GM23338 (cell line): ENCODE data around the gene CD2AP.

Source experiments
- CREB1 ChIP-seq: fragments of 250-450 bp; sonication (Bioruptor Pico); IDR thresholded peaks from 2 replicates; pipeline ENCODE4 v1.5.0; 2020; ENCODE audit warnings: low read depth, mild to moderate bottlenecking, moderate library complexity
- EZH2 ChIP-seq: fragments of 200-600 bp; sonication (generic); IDR thresholded peaks from one replicate; pipeline ENCODE4 v1.8.0; 2017; ENCODE audit warnings: antibody characterized with exemption, mild to moderate bottlenecking, low read depth; ENCODE audit not compliant: unreplicated experiment
- EZH2phosphoT487 ChIP-seq: fragments of 200-600 bp; sonication (generic); IDR thresholded peaks from one replicate; pipeline ENCODE4 v1.8.1; 2018; ENCODE audit warnings: antibody characterized with exemption; ENCODE audit not compliant: unreplicated experiment
- JUNB ChIP-seq: IDR thresholded peaks from one replicate; pipeline ENCODE4 v1.6.1; 2016; ENCODE audit warnings: antibody characterized with exemption; ENCODE audit not compliant: unreplicated experiment
- POLR2AphosphoS5 ChIP-seq: IDR thresholded peaks from 2 replicates; pipeline ENCODE4 v1.6.1; 2016; ENCODE audit warnings: antibody characterized with exemption, low read depth
- TF ChIP-seq, protein P1 (sequence below), 2 experiments: fragments of 200-600 bp in 1 of 2; sonication (generic) in 1 of 2; conservative IDR thresholded peaks; 2 replicates each; pipeline versions ENCODE4 v1.5.1 to v1.6.1; 2016 to 2017; ENCODE audit warnings: antibody characterized with exemption in 2 of 2, low read depth in 2 of 2, mild to moderate bottlenecking in 2 of 2, moderate library complexity in 1 of 2
- TF ChIP-seq, protein P2 (sequence below): IDR thresholded peaks from one replicate; pipeline ENCODE4 v1.6.1; 2018; ENCODE audit warnings: antibody characterized with exemption; ENCODE audit not compliant: unreplicated experiment

DNA sequence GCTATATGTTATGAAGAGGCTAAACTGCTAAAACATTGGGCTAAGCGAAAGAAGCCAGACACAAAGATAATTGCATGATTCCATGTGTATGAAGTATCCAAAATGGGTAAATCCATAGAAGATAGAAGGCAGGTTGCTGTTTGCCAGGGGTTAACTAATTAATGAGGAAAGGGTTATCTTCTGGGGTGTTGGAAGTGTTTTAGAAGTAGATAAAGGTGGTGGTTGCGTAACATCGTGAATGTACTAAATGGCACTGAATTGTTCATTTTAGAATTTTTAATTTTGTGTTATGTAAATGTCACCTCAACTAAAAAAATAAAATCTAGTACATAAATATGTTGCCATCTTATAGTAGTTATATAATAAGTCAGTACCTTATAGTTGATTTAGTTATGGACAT lies 116.4 kb downstream of the CD2AP start:
- TF ChIP-seq CREB1 (CRISPR knock-in tag) (no peak), EZH2phosphoT487 (no peak), EZH2 (no peak), POLR2AphosphoS5 (no peak), JUNB (no peak)
- TF ChIP-seq, protein P1, sequence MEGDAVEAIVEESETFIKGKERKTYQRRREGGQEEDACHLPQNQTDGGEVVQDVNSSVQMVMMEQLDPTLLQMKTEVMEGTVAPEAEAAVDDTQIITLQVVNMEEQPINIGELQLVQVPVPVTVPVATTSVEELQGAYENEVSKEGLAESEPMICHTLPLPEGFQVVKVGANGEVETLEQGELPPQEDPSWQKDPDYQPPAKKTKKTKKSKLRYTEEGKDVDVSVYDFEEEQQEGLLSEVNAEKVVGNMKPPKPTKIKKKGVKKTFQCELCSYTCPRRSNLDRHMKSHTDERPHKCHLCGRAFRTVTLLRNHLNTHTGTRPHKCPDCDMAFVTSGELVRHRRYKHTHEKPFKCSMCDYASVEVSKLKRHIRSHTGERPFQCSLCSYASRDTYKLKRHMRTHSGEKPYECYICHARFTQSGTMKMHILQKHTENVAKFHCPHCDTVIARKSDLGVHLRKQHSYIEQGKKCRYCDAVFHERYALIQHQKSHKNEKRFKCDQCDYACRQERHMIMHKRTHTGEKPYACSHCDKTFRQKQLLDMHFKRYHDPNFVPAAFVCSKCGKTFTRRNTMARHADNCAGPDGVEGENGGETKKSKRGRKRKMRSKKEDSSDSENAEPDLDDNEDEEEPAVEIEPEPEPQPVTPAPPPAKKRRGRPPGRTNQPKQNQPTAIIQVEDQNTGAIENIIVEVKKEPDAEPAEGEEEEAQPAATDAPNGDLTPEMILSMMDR (conservative IDR thresholded peaks at IDR 0.05; ENCODE audit: low read depth in 2 of 2), result no peak
- TF ChIP-seq, protein P2, sequence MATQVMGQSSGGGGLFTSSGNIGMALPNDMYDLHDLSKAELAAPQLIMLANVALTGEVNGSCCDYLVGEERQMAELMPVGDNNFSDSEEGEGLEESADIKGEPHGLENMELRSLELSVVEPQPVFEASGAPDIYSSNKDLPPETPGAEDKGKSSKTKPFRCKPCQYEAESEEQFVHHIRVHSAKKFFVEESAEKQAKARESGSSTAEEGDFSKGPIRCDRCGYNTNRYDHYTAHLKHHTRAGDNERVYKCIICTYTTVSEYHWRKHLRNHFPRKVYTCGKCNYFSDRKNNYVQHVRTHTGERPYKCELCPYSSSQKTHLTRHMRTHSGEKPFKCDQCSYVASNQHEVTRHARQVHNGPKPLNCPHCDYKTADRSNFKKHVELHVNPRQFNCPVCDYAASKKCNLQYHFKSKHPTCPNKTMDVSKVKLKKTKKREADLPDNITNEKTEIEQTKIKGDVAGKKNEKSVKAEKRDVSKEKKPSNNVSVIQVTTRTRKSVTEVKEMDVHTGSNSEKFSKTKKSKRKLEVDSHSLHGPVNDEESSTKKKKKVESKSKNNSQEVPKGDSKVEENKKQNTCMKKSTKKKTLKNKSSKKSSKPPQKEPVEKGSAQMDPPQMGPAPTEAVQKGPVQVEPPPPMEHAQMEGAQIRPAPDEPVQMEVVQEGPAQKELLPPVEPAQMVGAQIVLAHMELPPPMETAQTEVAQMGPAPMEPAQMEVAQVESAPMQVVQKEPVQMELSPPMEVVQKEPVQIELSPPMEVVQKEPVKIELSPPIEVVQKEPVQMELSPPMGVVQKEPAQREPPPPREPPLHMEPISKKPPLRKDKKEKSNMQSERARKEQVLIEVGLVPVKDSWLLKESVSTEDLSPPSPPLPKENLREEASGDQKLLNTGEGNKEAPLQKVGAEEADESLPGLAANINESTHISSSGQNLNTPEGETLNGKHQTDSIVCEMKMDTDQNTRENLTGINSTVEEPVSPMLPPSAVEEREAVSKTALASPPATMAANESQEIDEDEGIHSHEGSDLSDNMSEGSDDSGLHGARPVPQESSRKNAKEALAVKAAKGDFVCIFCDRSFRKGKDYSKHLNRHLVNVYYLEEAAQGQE, result no peak
